Measurements from ENCODE around the gene MEGF11. TPM values are rescaled to one million over a fixed set of nuclear protein-coding genes. Genes with fewer than 3 reads are reported as not detected.

Gene MEGF11
- total and polyA plus RNA-seq, 8 donors, result 2.6 to 17.4 (median 9.9) TPM; not detected in 1

DNA sequence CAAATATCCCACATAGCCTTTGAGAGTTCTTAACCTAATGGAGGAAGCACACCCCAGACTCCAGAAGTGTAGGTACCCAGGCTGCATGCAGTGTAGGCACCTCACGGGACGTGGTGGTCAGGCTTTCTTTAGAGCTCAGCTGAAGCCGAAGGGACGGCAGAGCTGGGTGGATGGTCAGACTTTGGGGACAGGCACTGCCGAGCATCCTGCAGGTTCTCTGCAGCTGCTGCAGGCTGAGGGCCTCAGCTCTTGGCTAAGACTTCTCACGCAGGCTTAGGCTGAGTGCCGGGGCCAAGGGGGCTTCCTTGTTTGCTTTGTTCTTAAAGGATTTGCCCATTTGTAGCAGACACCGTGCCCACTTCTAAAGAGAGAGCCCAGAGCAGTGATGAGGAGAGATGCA, 207.2 kb downstream of the MEGF11 start:
- Histone ChIP-seq H3K9me3 (no peaks in the 10 kb centered on the region), H3K4me3 (no peak overlapping the region), H3K27me3 (peaks cover 0 to 25% of the 10 kb centered on the region in 2 donors), H3K27ac (no peak overlapping the region), H3K4me1 (no peaks in the 10 kb centered on the region), H3K36me3 (no peaks in the 10 kb centered on the region)
- ATAC-seq (no peak), DNase-seq (no peak)
- TF ChIP-seq, protein P1, sequence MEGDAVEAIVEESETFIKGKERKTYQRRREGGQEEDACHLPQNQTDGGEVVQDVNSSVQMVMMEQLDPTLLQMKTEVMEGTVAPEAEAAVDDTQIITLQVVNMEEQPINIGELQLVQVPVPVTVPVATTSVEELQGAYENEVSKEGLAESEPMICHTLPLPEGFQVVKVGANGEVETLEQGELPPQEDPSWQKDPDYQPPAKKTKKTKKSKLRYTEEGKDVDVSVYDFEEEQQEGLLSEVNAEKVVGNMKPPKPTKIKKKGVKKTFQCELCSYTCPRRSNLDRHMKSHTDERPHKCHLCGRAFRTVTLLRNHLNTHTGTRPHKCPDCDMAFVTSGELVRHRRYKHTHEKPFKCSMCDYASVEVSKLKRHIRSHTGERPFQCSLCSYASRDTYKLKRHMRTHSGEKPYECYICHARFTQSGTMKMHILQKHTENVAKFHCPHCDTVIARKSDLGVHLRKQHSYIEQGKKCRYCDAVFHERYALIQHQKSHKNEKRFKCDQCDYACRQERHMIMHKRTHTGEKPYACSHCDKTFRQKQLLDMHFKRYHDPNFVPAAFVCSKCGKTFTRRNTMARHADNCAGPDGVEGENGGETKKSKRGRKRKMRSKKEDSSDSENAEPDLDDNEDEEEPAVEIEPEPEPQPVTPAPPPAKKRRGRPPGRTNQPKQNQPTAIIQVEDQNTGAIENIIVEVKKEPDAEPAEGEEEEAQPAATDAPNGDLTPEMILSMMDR (IDR thresholded peaks at IDR 0.05), result no peak
- intact Hi-C loops (cut with DNase I), result no loop called here

DNA sequence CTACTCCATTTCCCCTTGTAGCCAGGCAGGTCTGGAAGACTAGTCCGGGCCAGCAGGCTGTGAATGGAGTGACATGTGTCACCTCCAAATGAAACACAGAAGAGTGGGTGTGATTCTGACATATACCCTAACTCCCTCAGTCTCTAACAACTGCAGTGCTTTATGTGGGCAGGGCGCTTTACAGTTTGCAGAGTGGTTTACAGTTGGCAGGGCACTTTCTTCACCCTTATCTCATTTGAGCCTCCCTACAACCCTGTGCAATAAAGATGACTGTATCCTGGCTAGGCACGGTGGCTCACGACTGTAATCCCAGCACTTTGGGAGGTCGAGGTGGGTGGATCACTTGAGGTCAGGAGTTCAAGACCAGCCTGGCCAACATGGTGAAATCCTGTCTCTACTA, 208.0 kb downstream of the MEGF11 start:
- intact Hi-C loops (cut with DNase I), result no loop called here
- peaks cover 0 to 33% of the 10 kb centered on the region in 2 donors for H3K27me3 ChIP-seq
- no peak overlapping the region for H3K27ac ChIP-seq
- DNase-seq (no peak), ATAC-seq (no peak)
- TF ChIP-seq, protein P1 (IDR thresholded peaks at IDR 0.05), result no peak
- H3K9me3 ChIP-seq, result no peaks in the 10 kb centered on the region
- no peaks in the 10 kb centered on the region for H3K36me3 ChIP-seq
- H3K4me1 ChIP-seq, result no peaks in the 10 kb centered on the region
- no peak overlapping the region for H3K4me3 ChIP-seq

DNA sequence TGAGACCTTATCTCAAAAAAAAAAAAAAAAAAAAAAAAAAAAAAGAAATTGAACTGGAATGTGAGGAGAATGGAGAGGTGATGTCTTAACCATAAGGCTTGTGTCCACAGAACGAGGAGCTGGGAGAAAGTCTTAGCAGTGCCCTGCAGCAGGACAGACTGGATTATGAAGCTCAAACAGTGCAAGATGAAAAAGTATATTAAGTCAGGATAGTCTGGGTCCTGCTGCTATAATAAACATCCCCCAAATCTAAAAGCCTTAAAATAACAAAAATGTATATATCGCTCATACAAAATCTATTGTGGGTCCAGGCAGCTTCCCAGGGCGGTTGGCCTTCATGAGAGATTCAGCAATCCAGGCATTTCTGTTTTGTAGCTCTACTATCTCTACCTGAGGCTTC, 208.7 kb downstream of the MEGF11 start:
- Histone ChIP-seq H3K27me3 (peaks cover 0 to 40% of the 10 kb centered on the region in 2 donors), H3K9me3 (no peaks in the 10 kb centered on the region)
- no peak for ATAC-seq

DNA sequence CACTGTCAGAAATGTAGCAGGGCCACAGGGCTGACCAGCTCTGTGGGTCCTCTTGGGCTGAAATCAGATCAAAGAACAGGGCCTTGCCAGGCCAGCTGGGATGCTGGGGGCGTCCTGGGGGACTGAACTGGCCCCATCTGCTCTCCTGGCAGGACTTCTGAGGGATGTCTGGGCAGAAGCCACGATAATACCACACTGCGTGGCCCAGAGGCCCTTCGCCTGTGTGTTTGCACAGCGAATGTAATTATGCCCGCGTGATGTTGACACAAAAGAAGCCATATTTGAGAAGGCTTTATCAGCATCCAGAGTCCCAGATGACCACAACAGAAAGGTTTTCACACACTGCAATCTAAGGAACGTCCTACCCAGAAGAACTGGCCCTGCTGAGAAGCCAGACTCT, 210.3 kb downstream of the MEGF11 start:
- Histone ChIP-seq H3K27me3 (peaks cover 0 to 53% of the 10 kb centered on the region in 2 donors), H3K9me3 (no peaks in the 10 kb centered on the region), H3K27ac (no peak overlapping the region), H3K4me3 (no peak overlapping the region), H3K36me3 (no peaks in the 10 kb centered on the region), H3K4me1 (no peaks in the 10 kb centered on the region)
- no peak for ATAC-seq
- intact Hi-C loops (cut with DNase I), result no loop called here
- TF ChIP-seq, protein P1 (IDR thresholded peaks at IDR 0.05), result no peak
- DNase-seq, result no peak

More for the DNA sequence above, 208.7 kb downstream of the MEGF11 start:
- TF ChIP-seq, protein P1 (IDR thresholded peaks at IDR 0.05), result no peak
- no peak for DNase-seq
- intact Hi-C loops (cut with DNase I), result no loop called here
- H3K36me3 ChIP-seq, result no peaks in the 10 kb centered on the region
- no peak overlapping the region for H3K27ac ChIP-seq
- H3K4me1 ChIP-seq, result no peaks in the 10 kb centered on the region
- no peak overlapping the region for H3K4me3 ChIP-seq

DNA sequence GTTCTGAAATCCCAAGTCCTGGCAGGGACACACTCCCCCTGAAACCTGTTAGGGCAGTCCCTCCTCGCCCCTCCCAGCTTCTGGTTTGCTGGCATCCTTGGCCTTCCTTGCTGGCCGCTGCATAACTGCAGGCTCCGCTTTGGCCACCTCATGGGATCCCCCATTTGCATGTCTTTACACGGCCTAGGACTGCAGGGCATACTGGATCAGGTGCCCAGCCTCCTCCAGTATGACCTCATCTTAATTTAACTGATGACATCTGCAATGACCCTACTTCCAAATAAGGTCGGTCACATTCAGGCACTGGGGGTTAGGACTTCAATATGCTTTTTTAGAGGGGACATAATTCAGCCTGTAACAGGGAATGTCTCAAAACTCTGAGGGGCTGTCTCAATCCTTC, 210.9 kb downstream of the MEGF11 start:
- Histone ChIP-seq H3K9me3 (no peaks in the 10 kb centered on the region), H3K27ac (no peak overlapping the region), H3K4me1 (no peaks in the 10 kb centered on the region), H3K4me3 (no peak overlapping the region), H3K27me3 (peaks cover 0 to 59% of the 10 kb centered on the region in 2 donors), H3K36me3 (no peaks in the 10 kb centered on the region)
- intact Hi-C loops (cut with DNase I), result no loop called here
- TF ChIP-seq, protein P1 (IDR thresholded peaks at IDR 0.05), result no peak
- ATAC-seq (no peak), DNase-seq (no peak)

All from left lung (tissue), 10 donors.